Spleen (tissue), 7 donors: ENCODE measurements around the gene STAT6.

Source experiments
- CTCF ChIP-seq, 11 experiments: fragments of 200-600 bp in 7 of 11; fragments of 450-650 bp in 4 of 11; sonication (generic) in 4 of 11; IDR thresholded peaks in 8 of 11; conservative IDR thresholded peaks in 3 of 11; 1 replicate in 7 of 11; 2 replicates in 4 of 11; pipeline versions ENCODE4 v1.4.0 to v1.8.0; 2016 to 2021; ENCODE audit warnings: antibody characterized with exemption in 11 of 11, inconsistent platforms in 4 of 11, mild to moderate bottlenecking in 1 of 11
- POLR2A ChIP-seq, 3 donors: fragments of 450-650 bp; IDR thresholded peaks; one replicate each; pipeline ENCODE4 v1.5.1; 2017; ENCODE audit warnings: antibody characterized with exemption in 3 of 3, mild to moderate bottlenecking in 1 of 3
- POLR2AphosphoS5 ChIP-seq, 3 donors: sonication (generic); formaldehyde crosslinking; IDR thresholded peaks; one replicate each; pipeline ENCODE4 v1.5.1; 2017; ENCODE audit warnings: antibody characterized with exemption in 3 of 3
- donor health status: DM: no; HTN: no; CAD: no; lungs with moderate emphysema.
- donor health status: DM: no; HTN: no; CAD: no.
- donor health status: DM: no; HTN: no; CAD: no.

GRCh38 chr12:57093415-57094207 is 17.6 kb downstream of the STAT6 start:
- TF ChIP-seq CTCF (IDR thresholded peaks at IDR 0.05 in 8 of 11, conservative IDR thresholded peaks at IDR 0.05 in 3 of 11) (peak in 10 of 11 experiments; percentile 40 to 79 (median 61)), POLR2AphosphoS5 (IDR thresholded peaks at IDR 0.05) (peak; percentile 65 to 89 (median 72)), POLR2A (IDR thresholded peaks at IDR 0.05) (no peak)
